SK-N-SH treated with all-trans-retinoic acid at 6 μM for 48 hours (cell line): Measurements from ENCODE around the gene DCTN5.
"Not testable (repeated sequence)": the region's sequence is repeated elsewhere in the genome, so short reads cannot be mapped to it uniquely, and the experiment has no call there.

Experiments used
- ARNTL ChIP-seq: fragments of 450-650 bp; formaldehyde crosslinking; IDR thresholded peaks from 2 replicates; pipeline ENCODE4 v1.5.0; 2020; ENCODE audit warnings: low read depth, mild to moderate bottlenecking, moderate library complexity, borderline replicate concordance
- CSDC2 ChIP-seq: fragments of 250-450 bp; sonication (Bioruptor Pico); IDR thresholded peaks from 2 replicates; pipeline ENCODE4 v1.5.0; 2020; ENCODE audit warnings: mild to moderate bottlenecking, moderate library complexity
- POU6F1 ChIP-seq: fragments of 250-450 bp; sonication (Bioruptor Pico); IDR thresholded peaks from 2 replicates; pipeline ENCODE4 v1.8.0; 2021; ENCODE audit warnings: low read depth, mild to moderate bottlenecking, moderate library complexity, borderline replicate concordance
- PPARA ChIP-seq: fragments of 250-450 bp; sonication (Bioruptor Pico); IDR thresholded peaks from 2 replicates; pipeline ENCODE4 v1.5.0; 2020; ENCODE audit warnings: mild to moderate bottlenecking, borderline replicate concordance
- SNAI2 ChIP-seq: fragments of 250-450 bp; sonication (Bioruptor Pico); IDR thresholded peaks from 2 replicates; pipeline ENCODE4 v1.5.0; 2020; ENCODE audit warnings: mild to moderate bottlenecking, moderate library complexity
- TCF4 ChIP-seq: fragments of 250-450 bp; sonication (Bioruptor Pico); IDR thresholded peaks from 2 replicates; pipeline ENCODE4 v1.8.0; 2021; ENCODE audit warnings: mild to moderate bottlenecking, moderate library complexity, borderline replicate concordance
- ZC3H10 ChIP-seq: fragments of 250-450 bp; sonication (Bioruptor Pico); IDR thresholded peaks from 2 replicates; pipeline ENCODE4 v1.5.1; 2021; ENCODE audit warnings: mild to moderate bottlenecking, moderate library complexity
- ZFP30 ChIP-seq: fragments of 450-650 bp; formaldehyde crosslinking; IDR thresholded peaks from 2 replicates; pipeline ENCODE4 v1.5.0; 2022; ENCODE audit warnings: mild to moderate bottlenecking, moderate library complexity
- ZNF70 ChIP-seq: fragments of 450-650 bp; formaldehyde crosslinking; IDR thresholded peaks from 2 replicates; pipeline ENCODE4 v1.5.0; 2020; ENCODE audit warnings: mild to moderate bottlenecking, moderate library complexity
- TF ChIP-seq, protein P1 (sequence below): fragments of 250-450 bp; sonication (Bioruptor Pico); IDR thresholded peaks from 2 replicates; pipeline ENCODE4 v1.8.0; 2020; ENCODE audit warnings: mild to moderate bottlenecking, moderate library complexity, borderline replicate concordance
- TF ChIP-seq, protein P2 (sequence below): fragments of 250-450 bp; sonication (Bioruptor Pico); IDR thresholded peaks from 2 replicates; pipeline ENCODE4 v1.5.1; 2020; ENCODE audit warnings: low read depth, mild to moderate bottlenecking, moderate library complexity

DNA sequence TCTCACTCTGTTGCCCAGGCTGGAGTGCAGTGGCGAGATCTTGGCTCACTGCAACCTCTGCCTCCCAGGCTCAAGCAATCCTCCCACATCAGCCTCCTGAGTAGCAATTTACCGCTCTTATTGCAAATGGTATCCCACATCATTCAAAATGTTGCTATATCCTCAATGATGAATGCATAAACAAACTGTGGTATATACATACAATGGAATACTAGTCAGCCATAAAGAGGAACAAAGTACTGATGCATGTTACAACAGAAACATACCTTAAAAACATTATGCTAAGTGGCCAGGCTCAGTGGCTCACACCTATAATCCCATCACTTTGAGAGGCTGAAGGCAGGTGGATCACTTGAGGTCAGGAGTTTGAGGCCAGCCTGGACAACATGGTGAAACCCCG lies 9.4 kb upstream of the DCTN5 start:
- TF ChIP-seq POU6F1, ZC3H10, ZNF70, PPARA, CSDC2, TCF4, ARNTL, SNAI2, ZFP30 (CRISPR knock-in tag): not testable (repeated sequence)
- TF ChIP-seq, protein P1, sequence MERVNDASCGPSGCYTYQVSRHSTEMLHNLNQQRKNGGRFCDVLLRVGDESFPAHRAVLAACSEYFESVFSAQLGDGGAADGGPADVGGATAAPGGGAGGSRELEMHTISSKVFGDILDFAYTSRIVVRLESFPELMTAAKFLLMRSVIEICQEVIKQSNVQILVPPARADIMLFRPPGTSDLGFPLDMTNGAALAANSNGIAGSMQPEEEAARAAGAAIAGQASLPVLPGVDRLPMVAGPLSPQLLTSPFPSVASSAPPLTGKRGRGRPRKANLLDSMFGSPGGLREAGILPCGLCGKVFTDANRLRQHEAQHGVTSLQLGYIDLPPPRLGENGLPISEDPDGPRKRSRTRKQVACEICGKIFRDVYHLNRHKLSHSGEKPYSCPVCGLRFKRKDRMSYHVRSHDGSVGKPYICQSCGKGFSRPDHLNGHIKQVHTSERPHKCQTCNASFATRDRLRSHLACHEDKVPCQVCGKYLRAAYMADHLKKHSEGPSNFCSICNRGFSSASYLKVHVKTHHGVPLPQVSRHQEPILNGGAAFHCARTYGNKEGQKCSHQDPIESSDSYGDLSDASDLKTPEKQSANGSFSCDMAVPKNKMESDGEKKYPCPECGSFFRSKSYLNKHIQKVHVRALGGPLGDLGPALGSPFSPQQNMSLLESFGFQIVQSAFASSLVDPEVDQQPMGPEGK = not testable (repeated sequence)
- TF ChIP-seq, protein P2, sequence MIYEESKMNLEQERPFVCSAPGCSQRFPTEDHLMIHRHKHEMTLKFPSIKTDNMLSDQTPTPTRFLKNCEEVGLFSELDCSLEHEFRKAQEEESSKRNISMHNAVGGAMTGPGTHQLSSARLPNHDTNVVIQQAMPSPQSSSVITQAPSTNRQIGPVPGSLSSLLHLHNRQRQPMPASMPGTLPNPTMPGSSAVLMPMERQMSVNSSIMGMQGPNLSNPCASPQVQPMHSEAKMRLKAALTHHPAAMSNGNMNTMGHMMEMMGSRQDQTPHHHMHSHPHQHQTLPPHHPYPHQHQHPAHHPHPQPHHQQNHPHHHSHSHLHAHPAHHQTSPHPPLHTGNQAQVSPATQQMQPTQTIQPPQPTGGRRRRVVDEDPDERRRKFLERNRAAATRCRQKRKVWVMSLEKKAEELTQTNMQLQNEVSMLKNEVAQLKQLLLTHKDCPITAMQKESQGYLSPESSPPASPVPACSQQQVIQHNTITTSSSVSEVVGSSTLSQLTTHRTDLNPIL = not testable (repeated sequence)
